Right hindlimb (tissue), 1 donor: ENCODE measurements around the gene HS3ST4.
"Not testable (repeated sequence)": the region's sequence is repeated elsewhere in the genome, so short reads cannot be mapped to it uniquely, and the experiment has no call there.

Experiments
- DNase-seq: peaks from one replicate; pipeline ENCODE4 v3.0.0-alpha.2; 2018

Gene HS3ST4

DNA sequence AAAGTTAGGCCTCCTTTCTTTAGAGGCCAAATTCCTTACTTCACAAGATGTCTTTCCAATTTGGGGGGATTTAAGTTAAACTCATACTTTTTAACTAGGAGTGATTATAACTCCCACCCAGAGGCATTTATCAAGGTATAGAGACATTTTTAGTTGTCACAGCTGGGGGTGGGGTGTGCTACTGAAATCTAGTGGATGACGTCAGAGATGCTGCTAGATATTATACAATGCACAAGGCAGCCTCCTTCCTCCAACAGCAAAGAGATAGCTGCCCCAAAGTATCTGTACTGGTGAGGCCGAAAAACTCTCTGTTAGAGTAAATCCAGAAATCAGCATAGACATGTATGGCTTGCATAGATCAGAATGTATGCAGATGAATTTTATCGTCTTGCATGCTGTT lies 324.0 kb downstream of the HS3ST4 start:
- DNase-seq: no peak

DNA sequence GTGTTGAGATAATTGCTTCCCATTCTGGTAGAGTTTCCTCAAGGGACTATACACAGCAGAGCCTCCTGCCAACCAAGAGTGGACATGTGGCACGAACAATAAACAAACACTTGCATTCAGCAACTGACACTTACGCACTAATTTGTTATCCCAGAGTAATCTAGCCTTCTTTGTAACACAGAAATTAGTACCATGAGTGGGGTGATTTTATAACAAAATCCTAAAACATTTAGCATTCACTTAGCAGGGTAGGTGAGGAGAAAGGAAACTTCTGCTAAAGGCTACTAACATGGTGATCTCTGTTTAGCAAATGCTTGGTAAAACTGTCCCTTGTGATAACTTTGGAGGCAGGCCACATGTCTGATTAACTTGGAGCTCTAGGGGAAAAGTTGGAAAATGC lies 325.2 kb downstream of the HS3ST4 start:
- no peak for DNase-seq

DNA sequence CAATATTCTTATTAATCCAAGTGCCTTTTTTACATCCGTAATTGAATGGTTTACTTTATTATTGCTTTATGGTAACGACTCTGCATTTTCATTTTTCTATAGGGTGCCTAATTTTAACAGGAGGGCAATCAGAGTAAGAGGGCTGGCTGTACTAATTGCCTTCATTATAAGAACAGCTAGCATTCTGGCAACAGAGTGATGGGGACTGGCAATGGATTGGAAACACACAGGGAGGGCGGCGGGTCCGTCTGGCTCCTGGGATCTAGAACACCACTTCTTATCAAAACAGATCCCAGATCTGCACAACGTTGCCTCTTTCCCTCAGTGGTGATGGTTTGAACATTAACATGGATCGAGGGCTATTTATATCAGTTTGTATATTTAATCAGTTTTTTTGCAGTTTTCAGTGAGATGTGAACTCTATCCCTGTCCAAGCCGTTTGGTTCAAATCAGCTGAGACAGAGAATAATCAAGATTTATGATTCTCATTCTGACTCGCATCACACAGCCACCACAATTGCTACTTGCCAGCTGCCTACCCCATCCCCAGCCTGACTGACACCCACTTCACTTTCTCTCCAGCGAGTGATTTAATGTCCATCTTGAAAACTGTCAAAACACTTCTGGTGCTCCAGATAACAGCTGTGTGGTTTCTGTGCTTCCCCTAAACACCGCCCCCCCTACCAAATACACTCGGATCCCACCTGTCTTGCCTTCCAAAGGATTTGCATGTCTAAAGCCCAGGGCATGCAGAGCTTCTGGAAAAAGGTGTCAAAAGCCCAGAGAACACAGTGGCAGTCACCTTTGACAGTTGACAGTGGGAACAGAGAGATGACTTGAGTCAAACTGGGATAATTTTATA lies 327.9 kb downstream of the HS3ST4 start:
- DNase-seq: no peak

DNA sequence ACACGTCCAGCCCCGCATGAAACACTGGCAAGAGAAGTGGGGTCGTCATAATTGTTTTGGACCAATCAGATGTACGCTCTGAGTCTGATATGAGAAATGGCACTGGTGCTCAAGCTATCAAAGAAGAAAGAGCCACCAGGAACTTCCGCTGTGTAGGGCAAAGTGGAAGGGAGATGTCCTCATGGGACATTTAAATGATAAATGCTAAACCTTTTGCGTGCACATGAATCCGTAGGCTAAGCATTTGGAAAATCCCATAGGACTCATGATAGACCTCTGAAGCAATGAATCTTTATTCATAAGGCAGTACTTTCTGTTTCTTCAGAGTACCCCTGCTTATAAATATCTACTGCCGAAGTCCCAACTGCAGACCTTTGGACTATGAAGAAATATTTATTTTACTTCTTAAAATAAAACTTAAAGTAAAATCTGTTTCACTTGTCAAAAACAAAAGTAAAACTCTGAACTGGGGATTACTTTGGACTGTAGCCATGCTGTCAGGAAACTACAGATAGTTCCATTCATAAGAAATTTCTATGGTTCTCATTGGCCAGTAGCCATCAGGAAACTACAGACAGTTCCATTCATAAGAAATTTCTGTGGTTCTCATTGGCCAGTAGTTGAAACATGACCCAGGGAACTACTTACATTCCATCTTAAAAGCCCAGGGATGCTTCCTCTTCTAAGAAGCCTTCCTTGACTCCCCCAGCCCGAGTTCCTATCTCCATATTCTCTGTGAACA lies 335.1 kb downstream of the HS3ST4 start:
- no peak for DNase-seq

DNA sequence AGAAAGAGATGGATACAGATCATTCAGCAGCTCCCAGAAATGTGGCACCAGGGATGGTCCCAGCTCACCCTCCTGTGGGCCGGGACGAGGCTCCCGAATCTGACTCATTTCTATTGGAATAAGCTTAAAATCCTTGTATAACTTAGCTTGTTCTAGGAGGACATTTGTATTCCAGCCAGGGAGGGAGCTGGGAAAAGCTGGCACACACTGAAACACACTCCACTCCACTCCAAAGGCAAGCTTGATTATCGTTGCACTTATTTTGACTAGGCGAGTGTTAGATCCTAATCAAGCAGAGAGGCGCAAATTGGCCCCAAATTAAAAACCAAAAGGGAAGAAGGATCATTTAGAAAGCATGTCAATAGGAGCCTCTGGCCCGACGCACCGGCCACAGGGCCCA lies 339.5 kb downstream of the HS3ST4 start:
- no peak for DNase-seq

DNA sequence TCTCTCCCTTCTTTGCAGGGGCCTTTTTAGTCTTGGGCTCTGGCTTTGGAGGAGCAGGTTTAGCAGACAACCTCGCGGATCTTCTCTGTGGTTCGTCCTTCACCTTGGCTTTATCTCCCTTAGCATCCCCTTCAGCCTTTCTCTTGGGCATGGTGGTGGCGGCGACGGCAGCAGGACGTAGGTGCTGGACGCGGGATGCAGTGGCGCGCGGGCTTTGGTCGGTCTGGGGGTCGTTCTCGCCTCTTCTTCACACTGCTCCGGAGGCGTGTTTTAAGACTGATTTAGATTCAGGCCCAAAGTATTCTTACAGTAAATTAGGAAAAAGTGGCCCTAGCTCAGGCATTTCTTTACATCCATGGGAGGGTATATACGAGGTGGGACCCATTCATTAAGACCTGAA lies 340.9 kb downstream of the HS3ST4 start:
- not testable (repeated sequence) for DNase-seq

DNA sequence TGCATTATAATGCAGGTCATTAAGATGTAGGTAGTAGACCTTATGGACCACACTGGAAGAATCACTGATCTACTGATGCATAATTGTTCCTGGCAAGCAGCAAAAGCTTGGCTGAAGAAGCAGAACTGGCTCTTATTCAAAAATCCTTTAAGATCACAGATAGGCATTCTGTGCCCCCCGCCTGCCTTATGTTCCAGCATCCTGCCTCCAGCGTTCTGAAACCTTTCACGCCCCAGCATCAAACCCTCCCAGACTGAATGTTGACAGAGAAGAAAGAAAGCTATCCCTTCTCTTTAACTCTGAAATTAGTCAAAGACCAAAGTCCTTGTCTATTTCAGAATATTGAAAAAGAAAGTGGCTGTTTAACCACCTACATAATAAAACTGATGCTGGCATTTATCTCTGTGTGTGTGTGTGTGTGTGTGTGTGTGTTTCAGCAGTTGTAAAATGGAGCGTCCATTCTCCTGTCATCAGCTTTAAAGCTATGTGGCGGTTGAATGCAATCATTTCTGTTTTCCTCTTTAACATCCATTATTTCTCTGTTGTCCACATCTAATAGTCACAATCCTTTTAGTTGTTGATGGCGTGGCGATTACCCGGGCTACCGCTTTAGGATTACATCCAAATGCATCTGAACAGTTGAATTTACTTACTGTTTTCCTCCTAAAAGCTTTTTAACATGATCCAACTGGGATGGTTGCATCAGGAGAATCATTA lies 350.4 kb downstream of the HS3ST4 start:
- DNase-seq: no peak

DNA sequence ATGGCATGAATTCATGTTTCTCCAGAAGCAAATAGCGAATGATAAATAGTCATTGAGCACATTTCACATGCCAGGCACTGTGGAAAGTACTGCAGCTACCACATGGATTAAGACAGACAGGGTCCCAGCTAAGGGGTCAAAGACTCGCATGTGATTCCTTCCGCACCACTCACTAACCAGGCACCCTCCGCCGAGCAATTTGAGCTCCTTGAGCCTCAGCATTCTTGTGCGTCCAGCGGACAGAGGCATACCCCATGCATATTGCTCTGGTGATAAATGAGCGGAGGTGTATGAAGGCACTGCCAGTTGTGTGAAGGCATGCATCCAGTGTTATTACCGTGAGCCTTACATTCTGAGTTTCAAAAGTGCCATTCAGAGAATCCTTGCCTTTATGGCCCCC lies 358.7 kb downstream of the HS3ST4 start:
- DNase-seq: no peak

DNA sequence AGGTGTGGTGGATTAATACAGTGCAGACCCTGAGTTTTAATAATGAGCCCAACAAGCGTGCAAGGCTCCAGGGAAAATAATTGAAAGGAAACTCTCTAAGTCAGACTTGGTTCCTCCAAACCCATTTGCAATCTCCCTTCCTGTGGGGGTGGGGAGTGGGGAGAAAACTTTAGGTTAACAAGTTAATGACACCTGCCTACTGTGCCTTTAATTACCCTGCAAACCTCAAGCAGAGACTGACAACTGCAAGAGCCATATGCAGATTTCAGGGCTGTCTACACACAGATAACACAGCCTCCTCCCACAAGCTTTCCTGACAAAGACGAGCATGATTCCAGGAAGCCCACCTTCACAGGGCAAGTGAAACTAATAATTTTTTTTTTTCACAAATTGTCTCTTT lies 359.3 kb downstream of the HS3ST4 start:
- DNase-seq: no peak

DNA sequence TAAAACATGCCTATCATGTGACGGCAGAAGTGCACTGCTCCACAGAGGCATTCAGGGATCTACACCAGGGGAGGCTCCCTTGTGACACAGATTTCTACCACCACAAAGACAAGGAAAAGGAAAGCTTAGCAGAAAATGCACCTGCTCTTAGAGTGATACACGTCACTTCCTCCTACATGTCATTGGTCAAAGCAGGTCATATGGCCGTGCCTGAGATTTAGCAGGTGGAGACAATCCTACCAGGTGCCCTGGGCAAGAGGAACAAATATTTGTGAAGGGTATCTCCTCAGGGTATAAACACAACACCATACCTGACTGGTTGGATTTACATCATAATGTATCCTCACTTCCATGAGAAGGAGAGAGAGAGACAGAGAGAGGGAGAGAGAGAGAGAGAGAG lies 362.1 kb downstream of the HS3ST4 start:
- no peak for DNase-seq

DNA sequence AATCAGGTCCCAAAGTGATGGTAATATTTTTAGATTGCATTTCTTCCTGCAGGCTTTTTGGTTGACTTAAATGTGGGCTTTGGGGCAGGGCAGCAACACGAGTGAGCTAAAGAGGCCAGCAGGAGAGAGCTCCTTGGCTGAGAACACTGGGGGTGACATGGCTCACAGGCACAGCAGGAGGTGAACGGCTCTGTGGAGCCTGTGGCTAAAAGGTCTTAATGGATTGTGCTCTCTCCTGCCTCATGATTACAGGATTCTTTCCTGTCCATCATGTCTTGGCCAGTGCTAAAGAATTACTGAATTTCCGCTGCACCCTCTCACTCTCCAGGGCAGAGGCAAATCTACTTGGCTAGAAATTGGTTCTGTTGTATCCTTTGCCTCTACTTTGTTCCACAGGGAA lies 366.6 kb downstream of the HS3ST4 start:
- DNase-seq: no peak

DNA sequence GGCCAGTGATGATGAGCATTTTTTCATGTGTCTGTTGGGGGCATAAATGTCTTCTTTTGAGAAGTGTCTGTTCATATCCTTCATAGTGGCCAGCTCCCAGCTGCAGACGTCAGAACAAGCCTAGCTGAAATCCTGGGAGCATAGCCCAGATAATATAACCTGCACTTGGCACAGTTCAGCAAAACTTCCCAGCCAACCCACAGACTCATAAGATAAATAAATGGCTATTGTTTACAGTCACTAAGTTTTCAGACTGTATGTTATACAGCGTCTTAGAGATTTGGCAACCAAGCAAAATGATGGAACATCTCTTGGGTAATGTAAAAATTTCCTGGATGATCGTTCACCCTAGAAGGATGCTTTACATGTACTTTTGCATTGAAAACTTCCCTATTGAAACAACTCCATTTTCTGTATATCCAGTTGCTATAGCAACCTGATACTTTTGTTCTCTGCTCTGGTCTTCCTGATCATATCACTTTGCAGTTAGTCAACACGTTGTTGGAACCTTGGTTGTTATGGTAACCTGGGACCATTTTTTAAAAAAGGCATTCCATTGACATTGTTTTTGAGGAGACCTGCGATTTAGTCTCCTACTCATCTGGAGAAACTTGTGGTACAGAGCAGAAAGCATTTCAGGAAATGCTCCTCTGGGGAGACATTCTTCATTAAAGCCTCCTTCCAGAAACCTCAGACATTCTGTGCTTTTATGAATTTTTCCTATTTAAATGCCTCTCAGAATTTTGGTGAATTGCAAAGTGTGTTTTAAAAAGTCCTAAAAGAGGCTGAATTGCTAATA lies 378.7 kb downstream of the HS3ST4 start:
- peak; percentile 79 for DNase-seq

DNA sequence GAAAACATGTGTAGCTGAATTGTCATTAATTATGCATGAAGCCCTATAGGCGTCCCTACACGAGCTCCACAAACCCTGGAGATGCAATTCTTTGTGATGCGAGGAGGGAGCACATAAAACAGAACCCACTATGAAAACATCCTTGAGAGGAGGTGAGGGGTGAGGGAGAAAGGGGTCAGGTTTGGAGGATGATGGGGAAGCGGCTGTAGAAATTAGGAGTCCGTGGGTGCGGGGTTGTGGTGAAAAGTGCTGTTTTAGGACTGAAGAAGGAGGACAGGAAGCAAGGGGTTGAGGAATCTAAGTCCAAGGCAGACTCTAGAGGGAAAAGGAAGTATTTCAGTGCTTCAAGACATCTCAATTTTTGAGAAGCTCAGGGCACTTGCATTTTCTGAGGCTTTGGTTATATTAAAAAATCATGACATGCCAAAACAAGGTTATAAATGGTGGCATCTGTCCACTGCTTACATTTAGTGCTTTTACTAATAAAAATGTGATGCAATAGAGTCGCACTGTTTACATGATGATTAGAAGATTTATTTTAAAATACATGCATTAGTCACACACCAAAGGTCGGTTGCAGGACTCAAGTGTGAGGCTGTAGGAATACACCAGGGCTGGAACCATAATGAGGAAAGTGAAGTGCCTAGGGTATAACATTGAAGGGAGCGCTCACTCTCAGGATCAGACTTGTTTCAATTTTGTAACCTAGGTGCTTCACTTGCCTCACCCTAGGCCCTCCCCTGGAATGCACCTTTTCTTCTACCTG lies 379.5 kb downstream of the HS3ST4 start:
- peak; percentile 54 for DNase-seq

DNA sequence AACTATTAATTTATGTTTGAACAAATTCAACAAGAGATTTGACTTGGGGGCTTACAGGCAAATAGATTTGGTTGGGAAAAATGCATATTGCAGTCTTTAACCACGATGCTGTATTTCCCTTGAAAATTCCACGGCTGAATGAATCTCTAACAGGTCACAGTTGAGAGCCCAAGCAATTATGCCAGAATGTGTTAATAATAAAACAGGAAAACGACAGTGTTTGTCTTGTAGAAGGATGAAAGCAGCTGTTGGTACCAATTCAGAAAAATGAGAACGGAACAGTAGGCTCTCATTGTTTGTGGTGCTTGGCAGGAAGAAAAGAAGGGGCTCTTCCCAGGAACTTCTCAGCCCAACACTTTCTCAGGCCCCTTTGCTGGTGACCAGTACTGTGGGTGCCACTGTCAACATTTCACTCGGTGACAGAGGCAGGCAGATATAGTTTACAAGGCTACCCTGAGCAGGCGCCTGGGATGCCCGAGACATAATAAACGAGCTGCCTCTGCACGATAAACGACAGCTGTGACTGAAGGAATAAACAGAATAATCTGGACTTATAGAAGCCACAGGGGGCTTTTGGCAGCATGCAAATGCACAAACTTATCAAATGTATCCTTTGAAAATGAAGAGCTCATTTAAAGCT lies 387.1 kb downstream of the HS3ST4 start:
- no peak for DNase-seq

DNA sequence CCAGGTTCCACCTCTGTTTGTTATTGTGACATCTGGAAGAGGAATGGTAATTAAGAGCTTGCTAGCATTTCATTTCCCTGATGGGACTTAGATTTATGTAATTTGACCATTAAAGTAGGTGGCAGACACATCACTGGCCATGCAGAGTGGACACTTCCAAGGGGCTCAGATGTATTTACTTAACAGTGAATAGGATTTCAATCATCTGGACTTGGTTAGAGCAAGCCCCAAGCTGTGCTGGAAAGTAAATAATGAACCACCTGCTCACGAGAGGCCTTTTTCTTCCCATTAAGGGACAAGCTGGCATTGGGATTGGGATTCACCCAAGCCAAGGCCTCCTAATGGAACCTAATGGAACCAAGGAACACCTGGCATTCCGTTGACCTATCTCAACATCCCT lies 395.3 kb downstream of the HS3ST4 start:
- DNase-seq: no peak

DNA sequence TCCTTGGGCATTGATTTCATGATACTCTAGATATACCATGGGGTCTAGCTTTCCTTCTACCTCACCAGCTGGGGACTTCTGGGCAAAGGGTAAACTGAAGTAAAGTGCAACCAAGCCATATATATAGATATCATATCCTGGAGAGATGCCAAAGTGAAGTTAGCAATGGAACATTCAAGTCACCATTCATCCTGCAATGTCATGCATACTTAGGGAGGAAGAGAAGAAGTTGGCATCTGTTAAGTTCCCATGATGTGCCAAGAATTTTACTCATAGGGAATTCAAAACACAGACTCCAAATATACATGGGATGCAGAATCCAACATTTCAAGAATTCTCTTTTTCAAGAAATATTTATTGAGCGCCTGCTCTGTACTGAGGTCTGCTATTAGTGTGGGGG lies 399.8 kb downstream of the HS3ST4 start:
- no peak for DNase-seq

DNA sequence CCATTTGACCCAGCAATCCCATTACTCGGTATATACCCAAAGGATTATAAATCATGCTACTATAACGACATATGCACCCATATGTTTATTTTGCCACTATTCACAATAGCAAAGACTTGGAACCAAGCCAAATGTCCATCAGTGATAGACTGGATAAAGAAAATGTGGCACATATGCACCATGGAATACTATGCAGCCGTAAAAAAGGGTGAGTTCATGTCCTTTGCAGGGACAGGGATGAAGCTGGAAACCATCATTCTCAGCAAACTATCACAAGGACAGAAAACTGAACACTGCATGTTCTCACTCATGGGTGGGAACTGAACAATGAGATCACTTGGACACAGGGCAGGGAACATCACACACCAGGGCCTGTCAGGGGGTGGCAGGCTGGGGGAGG lies 406.4 kb downstream of the HS3ST4 start:
- not testable (repeated sequence) for DNase-seq

DNA sequence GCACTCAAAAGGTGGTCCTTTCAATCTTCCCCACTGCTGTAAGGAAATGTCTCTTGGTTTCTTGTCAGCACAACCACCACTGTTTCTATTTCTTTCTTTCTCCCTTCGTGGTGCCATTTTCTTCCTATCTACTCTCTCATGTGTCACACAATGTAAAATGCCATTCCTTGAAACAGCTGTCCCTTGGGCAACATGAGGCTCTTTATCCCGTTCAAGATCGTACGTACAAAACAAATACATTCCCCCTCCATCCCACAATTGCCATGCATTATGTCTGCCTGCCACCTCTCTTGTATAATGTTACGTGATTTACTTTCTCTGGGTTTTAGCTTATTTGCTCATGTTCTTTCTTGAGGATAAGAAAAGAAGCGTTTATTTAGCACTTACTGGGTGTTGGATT lies 410.6 kb downstream of the HS3ST4 start:
- no peak for DNase-seq

DNA sequence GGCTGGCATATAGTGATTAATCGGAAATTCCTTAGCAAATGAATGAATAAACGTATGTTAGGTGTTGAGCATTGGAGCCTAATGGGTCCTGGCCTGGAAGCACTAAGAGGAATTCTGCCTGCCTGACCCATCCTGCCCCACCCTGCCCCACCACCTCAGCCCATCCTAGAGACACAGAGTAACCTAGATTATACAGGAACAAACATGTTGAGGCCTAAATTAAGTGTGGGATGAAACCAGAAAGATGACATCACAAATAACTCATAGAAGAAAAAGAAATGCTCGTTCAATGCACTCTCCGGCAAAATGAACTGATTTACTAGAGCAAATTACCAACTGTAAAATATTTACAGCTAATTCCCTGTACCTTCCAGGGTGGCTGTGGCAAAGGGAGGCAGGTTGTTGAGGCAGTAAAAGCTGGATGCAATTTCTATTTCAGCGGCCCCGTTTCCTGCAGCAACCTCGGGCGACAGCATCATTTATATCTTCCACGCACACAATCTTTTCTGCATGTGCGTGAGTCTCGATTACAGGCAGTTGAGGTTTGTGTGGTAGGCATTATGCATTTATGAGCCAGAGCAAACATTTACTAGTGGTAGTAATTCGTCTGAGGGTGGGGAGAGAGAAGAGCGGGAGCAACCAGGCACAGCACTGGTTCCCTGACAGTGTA lies 417.2 kb downstream of the HS3ST4 start:
- DNase-seq: no peak

DNA sequence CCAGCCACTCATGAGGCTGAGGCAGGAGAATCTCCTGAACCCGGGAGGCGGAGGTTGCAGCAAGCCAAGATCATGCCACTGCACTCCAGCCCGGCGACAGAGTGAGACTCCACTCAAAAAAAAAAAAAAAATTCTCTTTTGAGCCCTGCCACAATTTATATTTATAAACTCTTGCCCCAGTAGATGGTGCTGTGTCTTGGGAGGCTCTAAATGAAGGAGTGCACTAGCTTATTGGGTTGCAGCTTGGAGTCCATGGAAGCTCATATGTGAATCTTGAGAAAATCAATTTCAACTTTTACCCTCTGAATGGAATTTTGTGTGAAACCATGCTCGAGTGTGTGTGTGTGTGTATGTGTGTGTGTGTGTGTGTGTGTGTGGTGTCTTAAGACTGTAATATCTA lies 420.1 kb downstream of the HS3ST4 start:
- no peak for DNase-seq

DNA sequence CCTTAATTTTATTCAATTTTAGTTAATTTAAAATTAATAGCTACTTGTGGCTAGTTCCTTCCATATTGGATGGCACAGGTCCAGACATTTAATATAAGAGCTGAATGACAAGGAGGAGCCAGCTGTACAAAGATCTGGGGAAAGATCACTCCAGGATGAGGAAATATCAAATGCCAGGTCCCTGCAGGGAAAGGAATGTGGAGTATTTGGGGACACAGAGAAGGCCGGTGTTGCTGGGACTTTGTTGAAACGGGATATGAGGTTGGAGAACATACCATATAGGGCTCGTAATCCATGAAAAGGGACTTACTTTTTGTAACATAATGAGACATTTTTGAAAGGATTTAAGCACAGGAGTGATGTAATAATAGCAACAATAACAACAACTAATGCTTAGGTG lies 426.8 kb downstream of the HS3ST4 start:
- DNase-seq: no peak
